Left colon (tissue), 2 donors: ENCODE measurements around the gene DOK1. TPM values are rescaled to one million over a fixed set of nuclear protein-coding genes. Genes with fewer than 3 reads are reported as not detected.

Experiments
- ATAC-seq: fragments of 200-7000 bp; cut with Tn5 transposase; one replicate; pipeline ENCODE4 v1.9.1; 2020; ENCODE audit warnings: mild to moderate bottlenecking, moderate library complexity
- DNase-seq, 2 donors: peaks; one replicate each; pipeline ENCODE4 v3.0.0-alpha.2; 2020
- intact Hi-C, 2 donors: fragments of 100-400 bp; cut with DNase I in 1 of 2; cut with micrococcal nuclease in 1 of 2; formaldehyde crosslinking; loops; one replicate each; pipeline versions ENCODE4 v1.11.2 to v1.14.0; 2022; cut with DNase I, micrococcal nuclease
- total RNA-seq, 2 donors: library from RNA; stranded (reverse); fragmentation: NEBNext Ultra II Directional; extraction: Animal tissue kit (Norgen Biotek cat#: 25700); gene quantifications; one replicate each; pipeline ENCODE4 v1.2.1, GENCODE V29; 2021
- donor health status: DM: no; HTN: no; CAD: no.
- donor health status: DM: yes; HTN: yes; CAD: no.

The DOK1 gene
- total RNA-seq, 2 donors from 2014 or later, result 16.1 to 21.4 TPM

DNA sequence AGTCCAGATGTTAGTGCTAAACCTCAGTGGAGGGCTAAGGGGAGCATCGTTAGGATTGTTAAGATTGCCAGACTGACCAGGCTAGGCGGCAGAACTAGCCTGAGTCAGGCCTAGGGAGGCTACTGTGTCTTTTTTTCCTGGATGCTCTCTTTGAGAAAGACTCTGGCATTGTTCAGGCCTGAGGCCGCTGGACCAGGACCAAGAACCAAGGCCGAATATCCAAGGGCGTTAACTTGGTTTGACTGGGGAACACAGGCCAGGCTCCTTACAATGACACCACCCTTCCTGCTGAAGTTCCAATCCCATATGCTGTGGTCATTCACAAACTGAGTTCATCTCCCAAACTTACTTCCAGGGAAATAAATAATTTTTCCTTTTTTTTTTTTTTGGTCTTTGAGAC, 14.2 kb upstream of the DOK1 start:
- DNase-seq (no peak), ATAC-seq (no peak)
- intact Hi-C loops, result no loop called here

DNA sequence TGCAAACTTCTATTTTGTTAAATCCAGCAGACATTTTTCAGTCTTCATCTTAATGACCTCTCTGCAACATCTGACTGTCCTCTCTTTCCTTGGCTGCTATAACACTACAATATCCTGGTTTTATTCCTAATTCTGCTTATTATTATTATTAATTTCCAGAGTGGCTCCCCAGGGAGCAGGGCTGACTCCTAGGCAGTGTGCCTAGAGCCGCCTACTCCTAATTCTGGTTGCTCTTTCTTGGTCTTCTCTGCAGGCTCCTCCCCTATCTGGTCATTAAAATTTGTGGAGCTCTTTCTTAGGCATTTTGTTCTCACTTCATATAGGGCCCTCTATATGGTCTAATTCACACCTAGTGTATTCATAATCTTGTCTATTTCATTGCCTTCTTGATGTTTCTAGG, 11.5 kb upstream of the DOK1 start:
- intact Hi-C loops, result no loop called here
- ATAC-seq (no peak), DNase-seq (no peak)

DNA sequence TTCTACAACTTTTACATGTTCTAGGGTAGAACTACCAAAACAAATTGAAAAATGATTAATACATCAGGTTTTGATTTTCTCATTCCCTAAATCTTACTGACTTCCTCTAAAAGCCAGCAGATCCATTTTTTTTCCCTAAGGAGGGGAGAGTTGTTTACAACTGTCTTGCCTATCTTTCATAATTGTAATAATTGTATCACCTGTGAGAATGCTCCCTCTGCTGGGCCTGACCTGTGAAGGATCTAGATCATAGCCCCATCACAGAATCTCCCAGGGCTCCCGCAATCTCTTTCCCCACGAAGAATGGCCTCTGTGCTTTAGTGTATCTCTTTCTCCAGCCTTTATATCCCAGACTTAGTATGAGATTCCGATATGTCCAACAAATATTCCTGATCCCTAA, 9.9 kb upstream of the DOK1 start:
- DNase-seq, result no peak
- no peak for ATAC-seq
- intact Hi-C loops, result no loop called here

DNA sequence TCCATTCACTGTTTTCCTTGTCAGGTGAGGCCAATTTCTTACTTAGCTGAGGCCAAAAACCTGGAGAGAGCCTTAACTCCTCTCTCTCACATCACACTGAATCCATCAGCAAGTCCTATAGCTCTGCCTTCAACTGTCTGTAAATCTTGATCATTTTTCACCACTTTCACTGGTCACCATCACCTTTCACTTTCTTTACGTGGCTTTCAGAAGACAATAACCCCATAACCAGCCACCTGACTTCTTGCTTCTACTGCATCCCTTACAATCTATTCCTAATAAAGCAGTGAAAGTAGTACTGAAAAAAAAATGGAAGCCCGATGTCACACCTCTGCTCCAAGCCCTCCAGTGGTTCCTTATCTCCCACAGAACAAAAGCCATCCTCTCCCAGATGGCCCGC, 8.5 kb upstream of the DOK1 start:
- ATAC-seq (no peak), DNase-seq (no peak)
- intact Hi-C loops, result no loop called here

DNA sequence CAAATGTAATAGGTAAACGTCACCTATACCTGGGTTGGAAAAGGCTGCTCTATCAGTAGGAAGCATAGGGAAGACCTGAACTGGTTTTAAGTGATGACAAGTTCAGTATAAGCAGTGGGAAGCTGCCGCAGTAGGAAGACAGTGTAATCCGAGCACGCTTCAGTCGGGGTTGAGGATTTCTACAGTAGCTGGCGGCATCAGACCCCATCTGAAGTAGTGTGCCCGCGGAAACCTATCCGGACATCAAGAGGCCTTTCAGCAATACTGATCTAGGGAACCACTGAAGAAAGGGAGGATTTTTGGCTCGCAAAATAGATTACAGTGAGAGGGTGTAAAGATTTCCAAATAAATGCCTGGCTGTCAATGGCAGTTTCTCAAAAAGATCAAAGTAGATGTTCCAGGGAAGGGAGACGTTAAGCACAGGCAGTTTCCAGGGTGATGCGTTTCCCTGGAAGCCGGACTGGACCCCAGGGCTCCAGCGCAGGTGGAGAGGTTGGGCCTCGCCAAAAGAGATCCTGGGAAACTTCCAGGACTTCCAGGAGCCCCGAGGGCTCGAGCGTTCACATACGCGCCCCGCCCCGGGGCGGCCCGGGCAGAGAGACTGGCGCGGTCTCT, 6.1 kb upstream of the DOK1 start:
- no peak for DNase-seq
- no peak for ATAC-seq
- intact Hi-C loops, result no loop called here

DNA sequence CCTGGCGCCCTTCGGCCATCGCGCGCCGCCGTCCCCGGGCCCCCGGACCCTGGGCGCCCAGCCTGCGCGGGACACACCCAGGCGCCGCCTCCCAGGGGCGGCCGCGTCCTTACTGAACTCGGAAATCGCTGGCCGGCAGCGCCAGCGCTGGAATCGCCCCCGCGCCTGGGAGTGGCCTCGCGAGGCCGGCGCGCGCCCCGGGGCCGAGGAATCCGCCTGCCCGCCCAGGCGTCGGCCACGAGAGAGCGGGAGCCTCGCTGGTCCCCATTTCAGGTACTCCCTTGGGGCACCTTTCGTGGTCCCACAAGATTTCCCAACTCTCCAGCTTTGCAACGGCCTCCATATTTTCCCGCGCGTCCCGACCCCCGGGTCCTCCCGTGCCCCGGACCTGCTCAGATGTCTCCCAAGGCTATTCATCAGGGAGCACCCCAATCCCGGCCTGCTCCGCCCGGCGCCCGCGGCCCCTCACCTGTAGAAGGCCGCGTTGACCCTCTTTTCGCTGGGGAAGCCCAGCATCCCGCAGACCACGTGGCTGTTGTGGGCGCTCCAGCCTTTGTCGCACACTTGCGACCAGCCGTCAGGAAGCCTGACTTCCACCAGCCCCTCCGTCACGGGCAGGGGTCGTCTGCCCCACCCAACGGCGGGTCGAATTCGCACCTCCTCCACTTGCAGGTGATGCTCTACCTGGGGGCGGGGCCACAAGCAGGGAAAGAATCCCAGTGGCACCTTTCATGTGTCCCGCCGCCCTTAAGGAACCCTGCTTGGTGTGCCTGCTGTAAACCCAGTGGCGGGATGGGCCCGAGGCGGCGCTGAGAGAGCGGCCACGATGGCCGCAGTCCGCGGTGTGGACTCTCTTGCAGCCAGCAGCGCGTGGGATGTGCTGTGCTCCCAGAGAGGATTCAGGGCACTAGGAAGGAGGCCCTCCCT, 5.4 kb upstream of the DOK1 start:
- intact Hi-C loops, result no loop called here
- DNase-seq, result peak; percentile 71 to 80
- peak; percentile 90 for ATAC-seq

DNA sequence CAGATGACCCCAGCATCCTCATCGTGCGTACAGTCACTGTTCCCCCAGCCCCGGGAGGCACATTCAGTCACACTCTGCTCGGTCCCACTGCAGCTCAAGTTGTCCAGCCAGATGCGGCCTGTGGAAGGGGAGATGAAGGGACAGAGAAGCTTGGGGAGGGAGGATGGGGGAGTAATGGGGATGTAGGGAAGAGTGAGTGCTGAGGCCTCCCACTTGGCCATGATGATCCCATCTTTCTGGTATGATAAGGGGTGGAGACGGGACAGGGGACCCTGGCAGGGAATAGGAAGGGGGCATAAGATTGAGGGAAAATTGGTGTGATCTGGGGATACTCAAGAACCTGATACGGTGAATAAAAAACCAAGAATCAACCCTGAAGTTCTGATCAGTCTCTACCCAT, 4.3 kb upstream of the DOK1 start:
- DNase-seq (no peak), ATAC-seq (no peak)
- intact Hi-C loops, result no loop called here

DNA sequence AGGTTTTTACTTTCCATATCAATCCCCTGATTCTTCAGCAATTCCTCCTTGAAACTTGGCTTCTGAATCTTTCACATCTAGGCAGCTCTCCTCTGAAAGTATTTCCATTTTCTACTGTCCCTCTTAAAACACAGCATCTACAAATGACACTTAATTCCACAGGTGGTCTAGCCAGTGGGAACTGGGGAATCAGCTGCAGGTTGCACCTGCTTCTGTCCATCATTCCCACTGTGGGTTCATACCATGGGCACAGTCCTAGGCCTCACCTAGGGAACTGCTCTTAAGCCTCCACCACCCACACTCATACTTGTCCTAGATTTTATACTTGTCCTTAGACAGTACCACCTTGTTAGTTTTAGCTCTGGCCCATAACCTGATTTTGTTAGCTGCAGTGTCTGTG, 3.0 kb upstream of the DOK1 start:
- intact Hi-C loops, result no loop called here
- no peak for DNase-seq
- ATAC-seq, result no peak

DNA sequence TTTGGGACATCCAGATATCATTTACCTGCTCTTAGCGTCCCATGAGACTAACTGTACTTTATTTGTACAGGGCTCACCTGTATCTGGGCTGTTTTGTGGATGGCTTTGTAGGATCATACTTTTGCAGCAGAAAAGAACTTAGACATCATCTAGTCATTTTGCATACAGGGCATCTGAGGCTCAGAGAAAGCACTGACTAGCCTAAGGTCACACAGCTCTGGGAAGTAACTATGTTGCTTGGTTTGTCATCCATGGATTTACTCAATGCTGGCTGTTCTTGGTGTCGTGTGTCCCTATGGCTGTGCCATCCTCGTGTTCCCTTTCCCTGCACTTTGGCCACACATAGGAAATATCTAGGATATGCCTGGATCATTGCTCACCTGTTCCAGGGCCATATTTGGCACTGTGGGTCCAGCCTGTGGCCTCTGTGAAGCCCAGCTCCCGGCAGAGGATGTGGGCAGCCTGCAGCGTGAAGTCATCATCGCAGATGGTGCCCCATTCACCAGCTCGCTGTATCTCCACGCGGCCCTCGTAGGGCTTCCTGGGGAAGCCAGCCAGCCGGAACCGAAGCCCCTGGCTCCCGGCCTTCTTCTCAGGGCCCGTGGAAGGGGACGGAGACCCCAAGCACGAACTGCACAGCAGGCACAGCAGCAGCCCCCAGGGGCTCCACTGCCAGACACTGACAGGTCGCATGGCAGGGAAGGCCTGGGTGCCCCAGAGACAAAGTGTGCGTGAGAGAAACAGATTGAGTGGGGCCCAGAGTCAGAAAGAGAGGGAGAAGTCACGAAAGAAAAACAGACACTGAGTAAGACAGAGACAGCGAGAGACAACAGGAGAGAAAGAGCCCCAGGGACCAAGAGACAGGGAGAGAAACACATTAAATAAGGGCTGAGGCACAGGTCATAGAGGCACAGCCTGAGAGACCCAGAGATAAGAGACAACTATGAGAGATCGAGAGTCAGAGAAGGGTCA, 2.3 kb upstream of the DOK1 start:
- intact Hi-C loops, result no loop called here
- ATAC-seq (no peak), DNase-seq (no peak)

DNA sequence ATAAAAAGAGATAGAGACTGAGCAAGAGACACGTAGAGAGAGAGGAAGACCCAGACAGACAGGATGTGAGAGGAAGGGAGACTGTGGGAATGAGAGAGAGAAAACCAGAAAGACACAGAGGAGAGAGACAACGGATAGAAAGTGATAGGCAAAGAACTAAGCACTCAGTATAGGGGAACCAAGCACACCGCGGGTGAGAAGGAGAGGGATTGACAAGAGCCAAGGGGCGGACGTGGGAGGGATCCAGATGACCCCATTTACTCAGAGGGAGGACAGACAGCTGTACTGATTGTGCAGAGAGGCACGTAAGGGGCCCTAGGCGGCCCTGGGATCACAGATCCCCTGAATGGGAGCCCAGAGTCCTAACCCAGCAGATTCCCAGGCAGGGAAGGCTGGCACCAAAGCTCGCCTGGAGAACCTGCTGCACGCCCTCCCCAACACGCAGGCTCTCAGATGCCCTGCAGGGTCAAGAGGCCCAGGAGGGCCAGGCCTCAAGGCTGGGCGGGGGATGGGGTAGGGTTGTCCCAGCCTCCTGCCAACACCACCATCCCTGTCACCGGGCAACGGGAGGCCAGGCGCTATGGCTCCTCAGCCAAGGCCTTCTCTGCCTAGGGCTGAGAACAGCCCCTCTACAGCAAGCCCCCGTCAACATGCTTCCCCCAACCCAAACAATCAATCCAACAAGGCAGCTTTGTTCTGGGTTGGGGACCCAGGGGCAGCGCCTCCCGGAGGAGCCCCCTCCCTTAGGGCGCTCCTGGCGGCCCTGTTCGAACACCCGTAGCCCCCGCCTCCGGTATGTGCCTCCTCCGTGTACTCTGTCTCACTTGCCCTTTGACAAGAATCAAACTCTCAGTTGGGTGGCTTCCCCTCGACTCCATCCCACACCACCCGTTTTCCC, 1.4 kb upstream of the DOK1 start:
- no peak for ATAC-seq
- intact Hi-C loops, result no loop called here

DNA sequence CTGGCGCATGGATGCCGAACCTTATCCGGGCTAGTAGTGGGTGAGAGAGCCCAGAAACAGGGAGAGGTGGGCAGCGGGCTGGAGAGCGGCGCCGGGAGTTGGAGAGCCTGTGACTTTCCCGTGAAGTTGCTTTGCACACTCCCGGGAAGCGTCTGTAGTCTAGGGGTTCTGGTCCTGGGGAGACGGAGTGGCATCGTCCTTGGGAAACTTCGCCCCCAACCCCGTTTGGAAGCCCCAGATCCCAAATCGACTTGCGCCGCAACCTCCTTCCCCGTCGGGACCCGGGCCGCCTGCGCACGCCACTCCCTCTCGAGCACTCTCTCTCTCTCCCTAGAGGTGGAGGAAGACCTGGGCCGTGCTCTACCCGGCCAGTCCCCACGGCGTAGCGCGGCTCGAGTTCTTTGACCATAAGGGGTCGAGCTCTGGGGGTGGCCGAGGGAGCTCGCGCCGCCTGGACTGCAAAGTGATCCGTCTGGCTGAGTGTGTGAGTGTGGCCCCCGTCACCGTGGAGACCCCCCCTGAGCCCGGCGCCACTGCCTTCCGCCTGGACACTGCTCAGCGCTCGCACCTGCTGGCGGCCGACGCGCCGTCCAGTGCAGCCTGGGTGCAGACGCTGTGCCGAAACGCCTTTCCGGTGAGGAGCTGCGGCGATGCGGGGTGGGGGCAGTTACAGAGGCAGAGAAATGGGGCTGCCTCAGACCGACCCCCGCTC, 456 bp downstream of the DOK1 start:
- intact Hi-C loops, result no loop called here
- peak; percentile 50 to 76 for DNase-seq
- peak; percentile 71 for ATAC-seq

More for the DNA sequence above, 1.4 kb upstream of the DOK1 start:
- DNase-seq, result no peak

DNA sequence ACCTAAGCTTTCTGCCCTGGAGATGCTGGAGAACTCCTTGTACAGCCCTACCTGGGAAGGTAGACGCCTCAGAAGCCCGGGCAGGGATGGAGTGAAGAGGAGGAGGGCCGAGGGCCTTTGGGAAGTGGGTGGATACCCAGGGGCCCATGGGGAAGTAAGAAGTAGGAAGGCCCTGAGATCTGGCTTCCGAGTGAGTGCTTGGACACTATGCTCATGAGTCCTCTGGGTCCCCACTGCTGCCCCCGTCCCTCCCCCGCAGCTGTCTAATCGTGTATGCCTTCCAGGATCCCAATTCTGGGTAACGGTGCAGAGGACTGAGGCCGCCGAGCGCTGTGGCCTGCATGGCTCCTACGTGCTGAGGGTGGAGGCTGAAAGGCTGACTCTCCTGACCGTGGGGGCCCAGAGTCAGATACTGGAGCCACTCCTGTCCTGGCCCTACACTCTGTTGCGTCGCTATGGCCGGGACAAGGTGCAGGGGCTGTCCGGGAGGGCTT, 1.1 kb downstream of the DOK1 start:
- no peak for ATAC-seq
- intact Hi-C loops, result no loop called here
- no peak for DNase-seq

DNA sequence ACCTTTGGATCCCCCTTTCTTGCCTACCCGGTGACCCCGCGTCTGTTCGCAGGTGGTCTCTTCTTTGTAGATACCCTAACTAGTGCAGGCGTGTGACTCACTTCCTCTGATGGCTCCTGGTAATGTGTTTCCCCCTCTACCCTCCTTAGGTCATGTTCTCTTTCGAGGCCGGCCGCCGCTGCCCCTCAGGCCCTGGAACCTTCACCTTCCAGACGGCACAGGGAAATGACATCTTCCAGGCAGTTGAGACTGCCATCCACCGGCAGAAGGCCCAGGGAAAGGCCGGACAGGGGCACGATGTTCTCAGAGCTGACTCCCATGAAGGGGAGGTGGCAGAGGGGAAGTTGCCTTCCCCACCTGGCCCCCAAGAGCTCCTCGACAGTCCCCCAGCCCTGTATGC, 1.6 kb downstream of the DOK1 start:
- DNase-seq (no peak), ATAC-seq (no peak)
- intact Hi-C loops, result no loop called here

DNA sequence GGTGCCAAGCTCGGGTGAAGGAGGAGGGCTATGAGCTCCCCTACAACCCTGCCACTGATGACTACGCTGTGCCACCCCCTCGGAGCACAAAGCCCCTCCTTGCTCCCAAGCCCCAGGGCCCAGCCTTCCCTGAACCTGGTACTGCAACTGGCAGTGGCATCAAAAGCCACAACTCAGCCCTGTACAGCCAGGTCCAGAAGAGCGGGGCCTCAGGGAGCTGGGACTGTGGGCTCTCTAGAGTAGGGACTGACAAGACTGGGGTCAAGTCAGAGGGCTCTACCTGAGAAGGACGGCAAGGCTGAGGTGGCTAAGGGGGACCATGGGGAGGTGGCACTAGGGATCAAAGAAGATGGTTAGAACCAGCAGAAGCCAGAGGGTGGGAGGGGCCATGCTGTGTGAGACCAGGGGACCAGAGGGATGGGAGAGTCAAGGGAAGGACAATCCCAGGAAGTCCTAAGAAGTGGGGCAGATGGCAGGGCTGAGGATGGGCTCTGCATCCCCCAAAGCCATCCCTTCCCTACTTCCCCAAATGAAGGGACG, 2.4 kb downstream of the DOK1 start:
- ATAC-seq (no peak), DNase-seq (no peak)
- intact Hi-C loops, result no loop called here

DNA sequence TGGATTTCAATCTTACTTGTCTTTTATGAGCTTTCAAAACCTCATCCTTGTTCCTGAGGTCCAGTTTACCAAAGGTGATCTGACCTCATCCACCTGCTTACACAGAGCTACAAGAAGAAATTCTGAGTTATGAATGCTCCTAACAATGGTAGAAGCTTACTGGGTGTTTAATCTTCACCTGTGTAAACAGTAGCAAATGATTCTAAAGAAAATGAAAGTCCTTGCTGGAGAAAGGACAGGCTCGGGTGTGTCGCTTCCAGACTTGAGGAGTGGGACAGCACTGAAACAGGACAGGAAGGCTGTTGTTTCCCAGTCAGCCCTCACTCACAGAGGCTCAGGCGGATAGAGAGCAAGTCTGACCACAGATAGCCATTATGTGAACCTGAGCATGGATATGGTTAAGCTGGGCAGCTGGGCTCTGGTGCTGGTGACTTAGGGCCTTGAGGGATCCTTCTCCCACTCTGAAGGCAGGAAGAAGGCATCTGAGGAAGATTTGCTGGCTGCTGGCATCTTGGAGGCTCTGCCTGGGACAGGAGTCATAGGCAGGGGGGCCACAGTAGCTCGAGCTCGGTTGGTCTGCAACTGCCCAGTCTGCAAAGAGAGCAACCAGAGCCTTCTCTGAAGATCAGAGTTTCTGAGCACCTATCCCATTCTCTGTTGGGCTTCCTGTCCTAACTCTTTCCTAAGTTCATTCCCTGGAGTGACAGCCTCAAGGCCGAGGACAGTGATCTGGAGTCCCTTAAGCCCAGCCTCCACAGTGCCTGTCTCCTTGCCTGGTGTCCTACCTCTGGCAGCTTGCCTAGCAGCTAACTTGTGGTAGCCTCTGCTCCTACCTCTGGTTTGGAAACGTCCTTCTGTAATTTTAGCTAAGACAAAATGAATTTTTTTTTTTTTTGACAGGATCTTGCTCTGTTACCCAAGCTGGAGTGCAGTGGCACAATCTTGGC, 4.0 kb downstream of the DOK1 start:
- no peak for DNase-seq
- intact Hi-C loops, result no loop called here
- ATAC-seq, result peak; percentile 17

DNA sequence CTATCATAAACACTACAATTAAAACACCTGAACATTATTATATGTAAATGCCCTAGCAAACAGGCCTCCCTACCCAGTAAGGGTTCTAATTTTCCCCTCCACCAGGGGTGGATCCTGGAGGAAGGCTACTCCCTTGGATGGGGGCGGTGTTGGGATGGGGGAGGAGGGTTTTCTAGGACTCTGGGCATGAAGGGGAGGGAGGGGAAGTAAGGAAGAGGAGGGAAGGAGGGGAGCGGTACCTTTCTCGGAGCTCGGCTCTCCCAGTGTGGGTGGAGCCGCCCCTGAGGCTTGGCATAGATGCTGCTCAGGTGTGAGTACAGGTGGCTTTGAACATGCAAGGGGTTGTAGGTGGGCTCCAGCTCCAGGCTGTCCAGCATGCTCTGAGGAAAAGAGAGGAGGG, 5.4 kb downstream of the DOK1 start:
- DNase-seq (no peak), ATAC-seq (peak; percentile 40)
- intact Hi-C loops, result no loop called here
